Measurements from ENCODE around the gene GSE1.
A peak's percentile ranks its signal among the peaks of the same experiment; 100 is the strongest.

Gene GSE1

GRCh38 chr16:85575920-85576319 is 37.2 kb upstream of the GSE1 start:
- H2BK12ac ChIP-seq (ENCODE audit: low read length in 2 of 2), result no peak overlapping the region
- H2BK5ac ChIP-seq (ENCODE audit: low read depth, low read length, poor library complexity, severe bottlenecking), result no peak overlapping the region
- H3K9me3 ChIP-seq (ENCODE audit: control insufficient read depth, low read length), result no peaks in the 10 kb centered on the region
- no peaks in the 10 kb centered on the region for H3K27me3 ChIP-seq (ENCODE audit: control insufficient read depth in 1 of 2, insufficient read depth in 1 of 2, low read length in 2 of 2)
- H3K4ac ChIP-seq (ENCODE audit: low read depth in 1 of 2, low read length in 2 of 2), result no peak overlapping the region
- peaks cover 52% of the 10 kb centered on the region for H3K79me1 ChIP-seq (replicated peaks; ENCODE audit: low read length, poor library complexity, severe bottlenecking)
- no peak overlapping the region for H3K4me2 ChIP-seq (ENCODE audit: low read length, poor library complexity, severe bottlenecking)
- WGBS, result 72% methylated on average over 5 of the region's 5 CpGs
- H3K18ac ChIP-seq (ENCODE audit: low read depth in 1 of 2, low read length in 2 of 2), result no peak overlapping the region
- H4K91ac ChIP-seq (ENCODE audit: low read length), result no peak overlapping the region
- no peak overlapping the region for H3K23ac ChIP-seq (ENCODE audit: low read length in 2 of 2)
- no peak overlapping the region for H2AFZ ChIP-seq (ENCODE audit: low read depth, low read length)
- H2BK15ac ChIP-seq (ENCODE audit: low read depth, poor library complexity, severe bottlenecking), result no peak overlapping the region
- no peak overlapping the region for H2BK120ac ChIP-seq (ENCODE audit: low read depth, low read length)
- peaks cover 0 to 14% of the 10 kb centered on the region in 2 experiments for H3K36me3 ChIP-seq (ENCODE audit: control insufficient read depth in 1 of 2, insufficient read depth in 2 of 2, low read depth in 1 of 2, low read length in 2 of 2)
- DNase-seq, result no peak
- H3K4me3 ChIP-seq (ENCODE audit: insufficient read depth in 1 of 2, low read depth in 1 of 2, low read length in 2 of 2), result no peak overlapping the region
- H4K8ac ChIP-seq (ENCODE audit: low read length), result no peak overlapping the region
- peaks cover 42% of the 10 kb centered on the region for H3K4me1 ChIP-seq (ENCODE audit: control insufficient read depth, insufficient read depth, low read depth, low read length)
- H3K27ac ChIP-seq (ENCODE audit: low read length, poor library complexity, severe bottlenecking), result no peak overlapping the region
- no peak overlapping the region for H3K9ac ChIP-seq (ENCODE audit: low read length)
- no peak overlapping the region for H3K14ac ChIP-seq (ENCODE audit: low read length in 2 of 2)
- H2AK5ac ChIP-seq (ENCODE audit: low read length, severe bottlenecking), result no peak overlapping the region

GRCh38 chr16:85576944-85577343 is 36.2 kb upstream of the GSE1 start:
- 97% methylated on average over 11 of the region's 12 CpGs for WGBS

GRCh38 chr16:85577899-85578598 is 35.1 kb upstream of the GSE1 start:
- Histone ChIP-seq H3K27me3 (ENCODE audit: control insufficient read depth in 1 of 2, insufficient read depth in 1 of 2, low read length in 2 of 2) (no peaks in the 10 kb centered on the region), H3K23ac (ENCODE audit: low read length in 2 of 2) (no peak overlapping the region), H2AK5ac (ENCODE audit: low read length, severe bottlenecking) (no peak overlapping the region), H3K27ac (ENCODE audit: low read length, poor library complexity, severe bottlenecking) (no peak overlapping the region), H4K8ac (ENCODE audit: low read length) (no peak overlapping the region), H2AFZ (ENCODE audit: low read depth, low read length) (no peak overlapping the region), H2BK120ac (ENCODE audit: low read depth, low read length) (no peak overlapping the region), H3K4me1 (ENCODE audit: control insufficient read depth, insufficient read depth, low read depth, low read length) (peaks cover 40% of the 10 kb centered on the region), H3K18ac (ENCODE audit: low read depth in 1 of 2, low read length in 2 of 2) (no peak overlapping the region), H4K91ac (ENCODE audit: low read length) (no peak overlapping the region), H3K4me3 (ENCODE audit: insufficient read depth in 1 of 2, low read depth in 1 of 2, low read length in 2 of 2) (no peak overlapping the region), H3K79me1 (replicated peaks; ENCODE audit: low read length, poor library complexity, severe bottlenecking) (peaks cover 56% of the 10 kb centered on the region), H3K14ac (ENCODE audit: low read length in 2 of 2) (no peak overlapping the region), H3K4ac (ENCODE audit: low read depth in 1 of 2, low read length in 2 of 2) (no peak overlapping the region), H2BK12ac (ENCODE audit: low read length in 2 of 2) (no peak overlapping the region), H2BK5ac (ENCODE audit: low read depth, low read length, poor library complexity, severe bottlenecking) (no peak overlapping the region), H3K4me2 (ENCODE audit: low read length, poor library complexity, severe bottlenecking) (no peak overlapping the region), H3K9ac (ENCODE audit: low read length) (no peak overlapping the region), H2BK15ac (ENCODE audit: low read depth, poor library complexity, severe bottlenecking) (peak overlapping the region; percentile 23), H3K36me3 (ENCODE audit: control insufficient read depth in 1 of 2, insufficient read depth in 2 of 2, low read depth in 1 of 2, low read length in 2 of 2) (peaks cover 0 to 6% of the 10 kb centered on the region in 2 experiments), H3K9me3 (ENCODE audit: control insufficient read depth, low read length) (no peaks in the 10 kb centered on the region)
- no peak for DNase-seq
- 83% methylated on average over 20 of the region's 20 CpGs for WGBS

More at GRCh38 chr16:85576944-85577343, 36.2 kb upstream of the GSE1 start:
- no peak for DNase-seq
- Histone ChIP-seq H3K23ac (ENCODE audit: low read length in 2 of 2) (peak overlapping the region in 1 of 2 experiments; percentile 53), H3K36me3 (ENCODE audit: control insufficient read depth in 1 of 2, insufficient read depth in 2 of 2, low read depth in 1 of 2, low read length in 2 of 2) (peaks cover 0 to 11% of the 10 kb centered on the region in 2 experiments), H3K27me3 (ENCODE audit: control insufficient read depth in 1 of 2, insufficient read depth in 1 of 2, low read length in 2 of 2) (no peaks in the 10 kb centered on the region), H3K14ac (ENCODE audit: low read length in 2 of 2) (peak overlapping the region in 1 of 2 experiments; percentile 58), H2BK12ac (ENCODE audit: low read length in 2 of 2) (no peak overlapping the region), H2BK5ac (ENCODE audit: low read depth, low read length, poor library complexity, severe bottlenecking) (no peak overlapping the region), H3K4me1 (ENCODE audit: control insufficient read depth, insufficient read depth, low read depth, low read length) (peaks cover 34% of the 10 kb centered on the region), H2AK5ac (ENCODE audit: low read length, severe bottlenecking) (no peak overlapping the region), H3K4me3 (ENCODE audit: insufficient read depth in 1 of 2, low read depth in 1 of 2, low read length in 2 of 2) (no peak overlapping the region), H3K4me2 (ENCODE audit: low read length, poor library complexity, severe bottlenecking) (no peak overlapping the region), H3K9me3 (ENCODE audit: control insufficient read depth, low read length) (no peaks in the 10 kb centered on the region), H3K18ac (ENCODE audit: low read depth in 1 of 2, low read length in 2 of 2) (peak overlapping the region in 1 of 2 experiments; percentile 48), H4K8ac (ENCODE audit: low read length) (no peak overlapping the region), H4K91ac (ENCODE audit: low read length) (no peak overlapping the region), H2BK15ac (ENCODE audit: low read depth, poor library complexity, severe bottlenecking) (no peak overlapping the region), H3K79me1 (replicated peaks; ENCODE audit: low read length, poor library complexity, severe bottlenecking) (peaks cover 57% of the 10 kb centered on the region), H3K27ac (ENCODE audit: low read length, poor library complexity, severe bottlenecking) (no peak overlapping the region), H3K4ac (ENCODE audit: low read depth in 1 of 2, low read length in 2 of 2) (peak overlapping the region in 1 of 2 experiments; percentile 24), H2AFZ (ENCODE audit: low read depth, low read length) (no peak overlapping the region), H3K9ac (ENCODE audit: low read length) (no peak overlapping the region), H2BK120ac (ENCODE audit: low read depth, low read length) (no peak overlapping the region)

- no peak overlapping the region for H2BK5ac ChIP-seq (ENCODE audit: low read depth, low read length, poor library complexity, severe bottlenecking)
- no peak overlapping the region for H4K8ac ChIP-seq (ENCODE audit: low read length)
- H3K14ac ChIP-seq (ENCODE audit: low read length in 2 of 2), result no peak overlapping the region
- H2BK12ac ChIP-seq (ENCODE audit: low read length in 2 of 2), result no peak overlapping the region
- H3K4me2 ChIP-seq (ENCODE audit: low read length, poor library complexity, severe bottlenecking), result no peak overlapping the region
- H2AFZ ChIP-seq (ENCODE audit: low read depth, low read length), result no peak overlapping the region
- peaks cover 0 to 6% of the 10 kb centered on the region in 2 experiments for H3K36me3 ChIP-seq (ENCODE audit: control insufficient read depth in 1 of 2, insufficient read depth in 2 of 2, low read depth in 1 of 2, low read length in 2 of 2)
- WGBS, result 83% methylated on average over 5 of the region's 5 CpGs
- no peak overlapping the region for H3K4me3 ChIP-seq (ENCODE audit: insufficient read depth in 1 of 2, low read depth in 1 of 2, low read length in 2 of 2)
- H3K79me1 ChIP-seq (replicated peaks; ENCODE audit: low read length, poor library complexity, severe bottlenecking), result peaks cover 52% of the 10 kb centered on the region
- no peak overlapping the region for H3K9ac ChIP-seq (ENCODE audit: low read length)
- H3K9me3 ChIP-seq (ENCODE audit: control insufficient read depth, low read length), result no peaks in the 10 kb centered on the region
- no peak overlapping the region for H2AK5ac ChIP-seq (ENCODE audit: low read length, severe bottlenecking)
- H3K27ac ChIP-seq (ENCODE audit: low read length, poor library complexity, severe bottlenecking), result no peak overlapping the region
- peak overlapping the region in 1 of 2 experiments; percentile 33 for H3K18ac ChIP-seq (ENCODE audit: low read depth in 1 of 2, low read length in 2 of 2)
- peak overlapping the region; percentile 23 for H2BK15ac ChIP-seq (ENCODE audit: low read depth, poor library complexity, severe bottlenecking)
- H3K23ac ChIP-seq (ENCODE audit: low read length in 2 of 2), result no peak overlapping the region
- H3K27me3 ChIP-seq (ENCODE audit: control insufficient read depth in 1 of 2, insufficient read depth in 1 of 2, low read length in 2 of 2), result no peaks in the 10 kb centered on the region
- peak overlapping the region in 1 of 2 experiments; percentile 24 for H3K4ac ChIP-seq (ENCODE audit: low read depth in 1 of 2, low read length in 2 of 2)
- no peak overlapping the region for H2BK120ac ChIP-seq (ENCODE audit: low read depth, low read length)
- no peak overlapping the region for H4K91ac ChIP-seq (ENCODE audit: low read length)
- no peak for DNase-seq
- H3K4me1 ChIP-seq (ENCODE audit: control insufficient read depth, insufficient read depth, low read depth, low read length), result peaks cover 43% of the 10 kb centered on the region
These were observed 34.5 kb upstream of the GSE1 start for GRCh38 chr16:85578599-85578948.

Measured in mesenchymal stem cell (in vitro differentiated cells and primary cell).